ENCODE measurements around the gene BCL2L2.
A peak's percentile ranks its signal among the peaks of the same experiment; 100 is the strongest.

GRCh38 chr14:23306412-23307145 is at the start of gene BCL2L2:
- TF ChIP-seq FOXM1 (IDR thresholded peaks at IDR 0.05; ENCODE audit: low read depth, low read length) (no peak), NKRF (conservative IDR thresholded peaks at IDR 0.05) (no peak), SRF (IDR thresholded peaks at IDR 0.05; ENCODE audit: low read depth in 2 of 2, low read length in 2 of 2) (peak; percentile 29 to 92; a peak in 2 of 4 replicates), POLR2A (IDR thresholded peaks at IDR 0.05; ENCODE audit: low read depth, low read length) (peak; percentile 91), NFIC (IDR thresholded peaks at IDR 0.05; ENCODE audit: low read depth, low read length) (no peak), CTCF (IDR thresholded peaks at IDR 0.05 in 2 of 3, conservative IDR thresholded peaks at IDR 0.05 in 1 of 3; ENCODE audit: control insufficient read depth in 2 of 3, extremely low read depth in 1 of 3, insufficient read depth in 1 of 3, low read depth in 3 of 3, low read length in 3 of 3) (no peak), EP300 (IDR thresholded peaks at IDR 0.05; ENCODE audit: borderline replicate concordance in 1 of 2, control insufficient read depth in 1 of 2, low read depth in 2 of 2, low read length in 2 of 2) (no peak), ATF2 (IDR thresholded peaks at IDR 0.05; ENCODE audit: low read length) (no peak), CREM (IDR thresholded peaks at IDR 0.05; ENCODE audit: low read depth) (peak; percentile 99)

Measured in GM12878 (cell line).